GM12873 (cell line): ENCODE measurements around the gene THRSP.

Experiments
- TF ChIP-seq, protein P1 (sequence below): IDR thresholded peaks from 2 replicates; pipeline ENCODE4 v1.5.1; 2012; ENCODE audit warnings: low read depth, mild to moderate bottlenecking, moderate library complexity, low read length, control low read depth; ENCODE audit not compliant: insufficient read depth; ENCODE audit errors: missing control alignments

The THRSP gene

DNA sequence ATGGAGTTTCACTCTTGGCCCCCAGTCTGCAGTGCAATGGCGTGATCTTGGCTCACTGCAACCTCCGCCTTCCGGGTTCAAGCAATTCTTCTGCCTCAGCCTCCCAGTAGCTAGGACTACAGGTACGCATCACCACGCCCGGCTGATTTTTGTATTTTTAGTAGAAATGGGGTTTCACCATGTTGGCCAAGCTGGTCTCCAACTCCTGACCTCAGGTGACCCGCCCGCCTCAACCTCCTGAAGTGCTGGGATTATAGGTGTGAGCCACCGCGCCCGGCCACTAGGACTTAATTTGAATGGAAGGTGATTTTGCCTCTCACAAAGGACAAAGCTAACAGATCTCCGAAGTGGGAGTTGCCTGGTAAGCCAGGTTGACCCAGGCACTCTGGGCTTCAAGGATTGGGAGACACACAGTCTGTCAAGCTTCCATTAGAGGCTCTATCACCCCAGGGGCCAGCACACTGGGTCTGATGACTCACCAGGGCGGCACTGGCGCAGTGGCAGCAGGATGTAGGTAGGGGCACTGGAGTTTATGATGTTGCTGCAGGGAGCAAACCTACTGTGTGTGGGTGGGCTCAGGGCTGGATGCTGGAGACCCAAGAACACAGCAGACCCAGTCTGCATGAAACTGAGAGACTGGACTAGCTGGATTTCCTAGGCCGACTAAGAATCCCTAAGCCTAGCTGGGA is 22.8 kb upstream of the THRSP start:
- TF ChIP-seq, protein P1, sequence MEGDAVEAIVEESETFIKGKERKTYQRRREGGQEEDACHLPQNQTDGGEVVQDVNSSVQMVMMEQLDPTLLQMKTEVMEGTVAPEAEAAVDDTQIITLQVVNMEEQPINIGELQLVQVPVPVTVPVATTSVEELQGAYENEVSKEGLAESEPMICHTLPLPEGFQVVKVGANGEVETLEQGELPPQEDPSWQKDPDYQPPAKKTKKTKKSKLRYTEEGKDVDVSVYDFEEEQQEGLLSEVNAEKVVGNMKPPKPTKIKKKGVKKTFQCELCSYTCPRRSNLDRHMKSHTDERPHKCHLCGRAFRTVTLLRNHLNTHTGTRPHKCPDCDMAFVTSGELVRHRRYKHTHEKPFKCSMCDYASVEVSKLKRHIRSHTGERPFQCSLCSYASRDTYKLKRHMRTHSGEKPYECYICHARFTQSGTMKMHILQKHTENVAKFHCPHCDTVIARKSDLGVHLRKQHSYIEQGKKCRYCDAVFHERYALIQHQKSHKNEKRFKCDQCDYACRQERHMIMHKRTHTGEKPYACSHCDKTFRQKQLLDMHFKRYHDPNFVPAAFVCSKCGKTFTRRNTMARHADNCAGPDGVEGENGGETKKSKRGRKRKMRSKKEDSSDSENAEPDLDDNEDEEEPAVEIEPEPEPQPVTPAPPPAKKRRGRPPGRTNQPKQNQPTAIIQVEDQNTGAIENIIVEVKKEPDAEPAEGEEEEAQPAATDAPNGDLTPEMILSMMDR, result no peak

DNA sequence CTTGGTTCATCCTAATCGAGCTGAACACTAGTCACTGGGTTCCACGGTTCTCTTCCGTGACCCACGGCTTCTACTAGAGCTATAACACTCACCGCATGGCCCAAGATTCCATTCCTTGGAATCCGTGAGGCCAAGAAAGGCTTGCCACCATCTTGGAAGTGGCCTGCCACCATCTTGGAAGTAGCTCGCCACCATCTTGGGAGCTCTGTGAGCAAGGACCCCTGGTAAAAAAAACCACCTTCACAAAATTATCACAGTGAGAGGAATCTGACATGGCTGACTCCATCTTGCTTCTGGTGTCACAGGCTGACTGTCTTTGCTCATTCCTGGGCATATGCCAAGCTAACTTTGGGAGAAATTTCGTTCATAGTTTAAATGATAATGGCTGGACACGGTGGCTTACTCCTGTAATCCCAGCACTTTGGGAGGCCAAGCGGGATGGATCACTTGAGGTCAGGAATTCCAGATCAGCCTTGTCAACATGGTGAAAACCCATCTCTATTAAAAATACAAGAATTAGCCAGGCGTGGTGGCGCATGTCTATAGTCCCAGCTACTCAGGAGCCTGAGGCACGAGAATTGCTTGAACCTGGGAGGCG is 21.7 kb upstream of the THRSP start:
- TF ChIP-seq, protein P1, result no peak

DNA sequence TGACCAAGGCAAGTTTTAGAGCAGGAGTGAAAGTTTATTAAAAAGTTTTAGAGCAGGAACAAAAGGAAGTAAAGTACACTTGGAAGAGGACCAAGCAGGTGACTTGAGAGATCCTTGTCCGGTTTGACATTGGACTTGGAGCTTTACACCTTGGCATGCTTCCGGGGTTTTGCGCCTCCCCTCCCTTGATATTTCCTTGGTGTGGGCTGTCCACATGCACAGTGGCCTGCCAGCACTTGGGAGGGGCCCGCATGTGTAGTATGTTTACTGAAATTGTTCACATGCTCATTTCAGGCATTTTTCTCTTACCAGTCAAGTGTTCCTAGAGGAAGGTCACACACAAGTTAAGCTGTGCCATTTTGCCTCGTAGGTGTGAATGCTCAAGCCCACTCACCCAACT is 19.0 kb upstream of the THRSP start:
- TF ChIP-seq, protein P1, result no peak

DNA sequence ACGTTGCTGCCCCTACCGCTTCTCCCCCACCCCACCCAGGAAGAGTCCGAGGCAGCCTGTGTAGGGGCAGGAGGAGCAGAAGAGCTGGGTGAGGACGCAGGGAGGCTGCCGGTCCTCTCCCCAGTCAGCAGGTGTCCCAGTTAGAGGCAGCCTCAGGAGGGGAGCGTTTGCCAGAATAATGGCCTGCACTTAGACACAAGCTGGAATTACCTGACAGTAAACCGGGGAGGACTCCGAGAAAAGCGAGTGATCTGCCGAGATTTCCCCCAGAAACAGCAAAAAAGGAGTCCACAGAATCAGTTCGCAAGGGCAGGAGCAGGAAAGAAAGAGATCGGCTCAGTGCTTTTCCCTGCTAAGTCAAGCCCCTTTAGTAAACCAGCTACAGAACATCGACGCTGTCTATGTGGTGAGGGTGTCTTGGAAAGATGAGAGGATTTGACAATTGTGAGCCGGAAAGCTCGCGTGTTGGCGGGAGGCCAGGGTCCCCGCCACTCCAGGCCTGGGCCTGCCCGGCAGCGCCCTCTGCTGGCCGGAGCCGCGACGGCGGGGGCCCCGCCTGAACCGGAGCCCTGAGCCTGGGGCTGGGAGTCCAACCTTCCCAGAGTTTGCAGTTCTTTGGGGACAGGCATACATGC is 17.7 kb upstream of the THRSP start:
- TF ChIP-seq, protein P1, result peak; percentile 99

DNA sequence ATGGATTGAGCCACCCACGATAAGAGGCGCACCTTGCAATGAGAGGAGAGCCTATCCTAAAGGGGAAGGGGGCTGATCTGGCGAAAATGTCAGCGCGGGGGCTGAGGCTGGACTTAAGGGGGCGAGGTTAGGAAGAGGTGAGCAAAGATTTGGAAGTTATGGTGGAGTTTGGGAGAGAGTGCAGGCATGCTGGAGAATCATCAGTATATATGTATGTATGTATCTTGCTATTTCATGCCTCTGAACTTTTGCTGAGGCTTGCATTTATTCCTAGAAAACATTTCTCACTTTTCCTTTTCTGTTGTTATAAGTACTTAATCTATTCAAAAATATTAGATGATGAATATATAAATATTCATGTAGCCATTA is 17.2 kb upstream of the THRSP start:
- TF ChIP-seq, protein P1, result no peak

DNA sequence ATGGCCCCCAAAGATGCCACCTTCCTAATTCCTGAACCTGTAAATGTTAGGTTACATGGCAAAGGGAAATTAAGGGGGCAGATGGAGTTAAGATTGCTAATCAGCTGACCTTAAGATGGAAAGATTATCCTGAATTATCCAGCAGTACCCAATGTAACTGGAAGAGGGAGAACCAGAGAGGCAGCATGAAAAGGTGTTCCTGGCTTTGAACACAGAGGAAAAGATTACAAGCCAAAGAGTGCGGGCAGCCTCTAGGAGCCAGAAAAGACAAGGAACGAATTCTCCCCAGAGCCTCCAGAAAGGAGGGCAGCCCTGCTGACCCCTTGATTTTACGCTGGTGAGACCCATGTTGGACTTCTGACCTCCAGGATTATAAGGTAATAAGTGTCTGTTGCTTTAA is 15.1 kb upstream of the THRSP start:
- TF ChIP-seq, protein P1, result no peak

DNA sequence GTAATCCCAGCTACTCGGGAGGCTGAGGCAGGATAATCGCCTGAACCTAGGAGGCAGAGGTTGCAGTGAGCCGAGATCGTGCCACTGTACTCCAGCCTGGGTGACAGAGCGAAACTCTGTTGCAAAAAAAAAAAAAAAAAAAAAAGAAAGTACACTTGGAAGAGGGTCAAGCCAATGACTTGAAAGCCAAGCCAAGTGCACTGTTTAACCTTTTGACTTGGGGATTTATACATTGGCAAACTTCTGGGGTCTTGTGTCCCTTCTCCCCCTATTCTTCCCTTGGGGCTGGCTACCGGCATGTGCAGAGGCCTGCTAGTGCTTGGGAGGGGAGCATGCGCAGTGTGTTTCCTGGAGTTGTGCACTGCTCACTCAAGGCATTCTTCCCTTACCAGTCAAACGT is 14.3 kb upstream of the THRSP start:
- TF ChIP-seq, protein P1, result no peak
